Stimulated activated CD8-positive, alpha-beta memory T cell treated with anti-CD3 and anti-CD28 coated beads, Interleukin-15, amount 100 ng/mL, for 48 hours (primary cell): ENCODE data around the gene GSN.

Experiments
- DNase-seq, 2 donors: peaks; one replicate each; pipeline ENCODE4 v3.0.0-alpha.2; 2020; ENCODE audit warnings: low read depth in 2 of 2

Gene GSN

GRCh38 chr9:121303456-121304451 lies 35.8 kb downstream of the GSN start:
- DNase-seq: no peak

GRCh38 chr9:121304707-121305106 lies 36.7 kb downstream of the GSN start:
- DNase-seq: no peak

- no peak for DNase-seq
Observed at GRCh38 chr9:121305269-121305994, 37.5 kb downstream of the GSN start.

GRCh38 chr9:121307976-121308375 lies 40.0 kb downstream of the GSN start:
- no peak for DNase-seq

- DNase-seq: no peak
Observed at GRCh38 chr9:121308765-121309164, 40.8 kb downstream of the GSN start.

GRCh38 chr9:121309171-121309570 lies 41.2 kb downstream of the GSN start:
- no peak for DNase-seq

- no peak for DNase-seq
Observed at GRCh38 chr9:121309833-121310425, 42.0 kb downstream of the GSN start.

- DNase-seq: no peak
Observed at GRCh38 chr9:121310571-121310970, 42.6 kb downstream of the GSN start.

GRCh38 chr9:121312169-121312568 lies 44.2 kb downstream of the GSN start:
- DNase-seq: no peak

GRCh38 chr9:121313458-121314152 lies 45.6 kb downstream of the GSN start:
- no peak for DNase-seq

- DNase-seq: no peak
Observed at GRCh38 chr9:121316378-121316777, 48.4 kb downstream of the GSN start.

GRCh38 chr9:121316852-121317373 lies 49.0 kb downstream of the GSN start:
- DNase-seq: no peak

GRCh38 chr9:121317737-121318630 lies 50.0 kb downstream of the GSN start:
- DNase-seq: no peak

- no peak for DNase-seq
Observed at GRCh38 chr9:121318631-121319382, 50.8 kb downstream of the GSN start.

- no peak for DNase-seq
Observed at GRCh38 chr9:121319383-121319780, 51.4 kb downstream of the GSN start.

- DNase-seq: peak in 1 of 2 donors; percentile 7
Observed at GRCh38 chr9:121321016-121321503, 53.1 kb downstream of the GSN start.

GRCh38 chr9:121322037-121322736 lies 54.2 kb downstream of the GSN start:
- DNase-seq: no peak

GRCh38 chr9:121322737-121323448 lies 54.9 kb downstream of the GSN start:
- no peak for DNase-seq
